ENCODE measurements around the gene GPR3. TPM values are rescaled to one million over a fixed set of nuclear protein-coding genes. Genes with fewer than 3 reads are reported as not detected.
A peak's percentile ranks its signal among the peaks of the same experiment; 100 is the strongest.

GPR3 gene
- total and polyA plus RNA-seq, 2 of the 8 experiments (the other 6 are each of a cell fraction or from before 2014, with no cell fraction given), result 9.9 to 26.5 TPM

- Histone ChIP-seq H2BK120ac (replicated peaks; ENCODE audit: low read depth, low read length) (no peak overlapping the region), H3K4me2 (ENCODE audit: insufficient read depth in 1 of 2, low read depth in 2 of 2, low read length in 2 of 2) (no peak overlapping the region), H3K14ac (ENCODE audit: insufficient read length) (no peak overlapping the region), H3K79me2 (ENCODE audit: control insufficient read depth in 1 of 2, insufficient read depth in 2 of 2, low read length in 2 of 2) (no peaks in the 10 kb centered on the region), H3K4me3 (ENCODE audit: extremely low read depth in 1 of 4, insufficient read depth in 2 of 4, low read depth in 3 of 4, low read length in 4 of 4) (no peak overlapping the region), H3K27ac (ENCODE audit: low read depth, low read length) (no peak overlapping the region), H2AFZ (ENCODE audit: low read length) (no peak overlapping the region), H3K23me2 (ENCODE audit: low read depth, low read length) (no peaks in the 10 kb centered on the region), H4K5ac (ENCODE audit: insufficient read length, low read depth, low read length) (no peak overlapping the region), H3K79me1 (ENCODE audit: low read depth, low read length) (no peaks in the 10 kb centered on the region), H3K4ac (replicated peaks; ENCODE audit: insufficient read length, low read depth, low read length) (no peak overlapping the region), H3K18ac (ENCODE audit: extremely low read depth, low read length) (no peak overlapping the region), H3K9me3 (ENCODE audit: insufficient read depth in 2 of 2, low read depth in 1 of 2, low read length in 1 of 2) (no peaks in the 10 kb centered on the region), H3K27me3 (replicated peaks in 1 of 4; ENCODE audit: control insufficient read depth in 3 of 4, extremely low read depth in 1 of 4, insufficient read depth in 3 of 4, low read length in 3 of 4) (no peaks in the 10 kb centered on the region), H2BK12ac (ENCODE audit: low read depth, low read length) (no peak overlapping the region), H4K91ac (replicated peaks; ENCODE audit: insufficient read length, low read length) (no peak overlapping the region), H2AK5ac (ENCODE audit: low read depth, low read length) (no peak overlapping the region), H3K23ac (ENCODE audit: insufficient read length) (no peak overlapping the region), H4K8ac (ENCODE audit: extremely low read depth, insufficient read depth, low read length) (peak overlapping the region; percentile 65; the same call in 1 of the 2 replicates), H4K20me1 (replicated peaks in 1 of 2; ENCODE audit: control insufficient read depth in 1 of 2, insufficient read depth in 2 of 2, low read length in 2 of 2) (no peaks in the 10 kb centered on the region), H2BK5ac (ENCODE audit: low read depth, low read length) (no peak overlapping the region), H3K36me3 (ENCODE audit: control insufficient read depth in 2 of 4, insufficient read depth in 4 of 4, low read length in 3 of 4) (no peaks in the 10 kb centered on the region), H3K9ac (replicated peaks in 1 of 4; ENCODE audit: extremely low read depth in 1 of 4, low read depth in 3 of 4, low read length in 3 of 4) (no peak overlapping the region), H3K56ac (replicated peaks; ENCODE audit: insufficient read length, low read depth, low read length) (no peak overlapping the region), H2BK15ac (ENCODE audit: low read length) (no peak overlapping the region; the same call in 1 of the 2 replicates), H2BK20ac (ENCODE audit: low read length) (no peak overlapping the region), H3K4me1 (replicated peaks in 1 of 4; ENCODE audit: control insufficient read depth in 3 of 4, insufficient read depth in 4 of 4, low read length in 3 of 4) (peaks cover 0 to 3% (median 0%) of the 10 kb centered on the region in 4 experiments; a peak in 1 of 7 replicates)
- FAIRE-seq (no peak), DNase-seq (ENCODE audit: low read depth in 1 of 2, low spot score in 2 of 2) (peak in 1 of 2 experiments; percentile 64)
- POLR2A ChIA-PET (ENCODE audit: partially characterized antibody), result interaction anchor here (1.0 to 5.0 kb wide), 2 partner anchors 9 to 18 kb away, joined by 3 to 14 read pairs; partner anchors contain the start of gene CD164L2
- CTCF ChIA-PET (ENCODE audit: partially characterized antibody), result interaction anchor here (0.7 to 28.8 kb wide), 15 partner anchors 10 to 363 kb away, joined by 3 to 625 read pairs (median 5); partner anchors contain the start of genes CD164L2, FCN3 and GPR3
- WGBS, 2 experiments (ENCODE audit: extremely low coverage in 1 of 2, insufficient coverage in 1 of 2, insufficient read length in 1 of 2, insufficient replicate concordance in 2 of 2, low coverage in 1 of 2, low lambda C conversion rate in 2 of 2, missing lambda C conversion rate in 1 of 2), result 90% methylated on average over 11 of the region's 11 CpGs; no CpG with 5 or more reads in 1 of the 2 experiments
- TF ChIP-seq JUN (IDR thresholded peaks at IDR 0.05; ENCODE audit: low read depth, low read length) (no peak), POLR2AphosphoS5 (IDR thresholded peaks at IDR 0.05; ENCODE audit: low read depth, low read length) (no peak), HDAC6 (IDR thresholded peaks at IDR 0.05; ENCODE audit: low read depth, low read length) (no peak), ATF2 (IDR thresholded peaks at IDR 0.05; ENCODE audit: low read length) (no peak), RAD21 (IDR thresholded peaks at IDR 0.05 in 1 of 2, conservative IDR thresholded peaks at IDR 0.05 in 1 of 2; ENCODE audit: low read depth in 2 of 2, low read length in 2 of 2) (peak; percentile 41 to 57; a peak in 3 of 4 replicates)
- TF ChIP-seq, protein P1, sequence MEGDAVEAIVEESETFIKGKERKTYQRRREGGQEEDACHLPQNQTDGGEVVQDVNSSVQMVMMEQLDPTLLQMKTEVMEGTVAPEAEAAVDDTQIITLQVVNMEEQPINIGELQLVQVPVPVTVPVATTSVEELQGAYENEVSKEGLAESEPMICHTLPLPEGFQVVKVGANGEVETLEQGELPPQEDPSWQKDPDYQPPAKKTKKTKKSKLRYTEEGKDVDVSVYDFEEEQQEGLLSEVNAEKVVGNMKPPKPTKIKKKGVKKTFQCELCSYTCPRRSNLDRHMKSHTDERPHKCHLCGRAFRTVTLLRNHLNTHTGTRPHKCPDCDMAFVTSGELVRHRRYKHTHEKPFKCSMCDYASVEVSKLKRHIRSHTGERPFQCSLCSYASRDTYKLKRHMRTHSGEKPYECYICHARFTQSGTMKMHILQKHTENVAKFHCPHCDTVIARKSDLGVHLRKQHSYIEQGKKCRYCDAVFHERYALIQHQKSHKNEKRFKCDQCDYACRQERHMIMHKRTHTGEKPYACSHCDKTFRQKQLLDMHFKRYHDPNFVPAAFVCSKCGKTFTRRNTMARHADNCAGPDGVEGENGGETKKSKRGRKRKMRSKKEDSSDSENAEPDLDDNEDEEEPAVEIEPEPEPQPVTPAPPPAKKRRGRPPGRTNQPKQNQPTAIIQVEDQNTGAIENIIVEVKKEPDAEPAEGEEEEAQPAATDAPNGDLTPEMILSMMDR (IDR thresholded peaks at IDR 0.05; ENCODE audit: control extremely low read depth in 1 of 3, insufficient read depth in 1 of 3, low read depth in 1 of 3, low read length in 3 of 3), result peak; percentile 61 to 69 (median 63)
These were observed 19.4 kb upstream of the GPR3 start for GRCh38 chr1:27372808-27373690.

All from H1 (cell line).